T-helper 2 cell treated with Interferon-gamma antibody and Interleukin-4, amounts not matched to agents 100 ng/mL and 5 ng/mL, for 36 hours (primary cell): ENCODE data around the gene KCTD5. TPM values are rescaled to one million over a fixed set of nuclear protein-coding genes. Genes with fewer than 3 reads are reported as not detected.

Experiments used
- intact Hi-C: fragments of 100-400 bp; cut with micrococcal nuclease; formaldehyde crosslinking; loops from one replicate; pipeline ENCODE4 v1.15.1; 2023
- total RNA-seq: library from RNA; stranded (reverse); gene quantifications from 2 replicates; pipeline ENCODE4 v1.2.3, GENCODE V29; 2022

KCTD5 gene
- total RNA-seq, 1 donor from 2014 or later, result 37.2 TPM

DNA sequence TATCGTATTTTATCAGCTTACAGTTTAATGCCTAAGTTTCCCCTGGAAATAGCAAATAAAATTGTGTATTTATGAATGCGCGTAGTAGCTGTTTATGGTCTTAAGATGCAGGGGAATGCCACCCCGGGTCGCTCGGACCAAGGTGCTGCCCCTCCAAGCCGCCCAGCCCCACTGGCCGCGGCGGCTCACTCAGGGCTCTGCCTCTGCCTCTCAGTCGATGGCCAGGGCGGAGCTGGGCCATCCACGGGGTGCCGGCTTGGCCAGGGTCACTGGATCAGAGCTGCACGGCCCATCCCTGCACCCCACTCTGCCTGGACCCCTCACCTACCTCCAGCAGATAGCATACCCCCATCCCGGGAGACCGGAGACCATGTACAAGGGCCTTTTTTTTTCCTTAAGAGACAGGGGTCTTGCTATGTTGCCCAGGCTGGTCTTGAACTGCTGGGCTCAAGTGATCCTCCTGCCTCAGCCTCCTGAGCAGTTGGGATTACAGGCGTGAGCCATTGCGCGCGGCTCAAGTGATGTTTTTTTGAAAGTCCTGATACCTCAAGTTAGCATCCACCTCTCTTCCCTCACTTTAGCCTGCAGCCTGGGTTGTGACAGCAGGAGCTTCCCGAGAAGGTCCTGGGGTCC is 26.7 kb downstream of the KCTD5 start:
- intact Hi-C loops, result no loop called here

DNA sequence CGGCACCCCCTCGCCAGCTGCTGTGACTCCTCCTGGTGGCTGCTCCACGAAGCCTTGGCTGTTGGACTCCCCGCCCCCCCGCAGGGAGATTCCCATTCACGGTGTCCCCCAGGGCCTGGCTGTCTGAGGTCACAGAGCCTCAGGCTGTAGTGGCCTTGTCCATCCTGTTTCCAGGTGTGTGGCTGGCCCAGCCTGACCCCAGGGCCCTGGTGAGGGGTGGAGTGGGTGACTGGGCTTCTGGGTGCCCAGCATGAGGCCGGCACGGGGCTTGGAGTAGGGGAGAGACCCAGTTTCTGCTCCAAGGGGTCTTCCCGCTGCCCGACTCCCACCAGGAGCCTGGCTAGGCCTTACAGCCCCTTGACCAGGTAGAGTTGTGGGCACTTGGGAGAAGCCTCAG is 27.3 kb downstream of the KCTD5 start:
- intact Hi-C loops, result no loop called here

DNA sequence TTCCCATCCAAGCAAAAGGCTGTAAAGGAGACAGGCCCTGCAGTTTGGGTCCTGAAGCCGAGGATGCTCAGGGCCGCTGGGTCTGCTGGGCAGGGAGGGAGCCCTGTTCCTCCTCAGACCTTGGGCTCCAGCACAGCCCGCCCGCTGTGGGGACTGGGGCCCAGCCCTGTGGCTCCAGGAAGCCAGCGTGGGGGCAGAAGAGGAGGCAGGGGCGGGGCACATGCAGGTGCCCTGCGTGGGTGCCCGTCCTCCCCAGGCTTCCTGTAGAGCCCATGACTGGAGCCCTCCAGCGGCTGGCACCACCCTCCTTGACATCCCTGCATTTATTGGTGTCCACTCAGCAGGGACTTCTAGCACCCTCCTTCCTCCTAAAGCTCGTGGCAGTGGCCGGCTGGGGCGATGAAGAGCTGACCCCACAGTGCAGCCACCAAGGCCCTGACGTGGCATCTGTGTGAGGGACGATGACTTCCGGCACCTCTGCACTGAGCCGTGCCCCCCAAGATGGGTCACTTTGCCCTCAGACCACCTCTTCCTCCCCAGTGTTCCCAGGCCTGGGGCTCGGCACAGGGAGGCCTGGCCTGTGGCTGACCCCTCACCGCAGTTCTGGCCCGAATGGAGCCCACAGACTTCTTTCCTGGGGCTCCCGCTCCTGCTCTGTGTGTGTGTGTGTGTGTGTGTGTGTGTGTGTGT is 27.8 kb downstream of the KCTD5 start:
- intact Hi-C loops, result no loop called here

DNA sequence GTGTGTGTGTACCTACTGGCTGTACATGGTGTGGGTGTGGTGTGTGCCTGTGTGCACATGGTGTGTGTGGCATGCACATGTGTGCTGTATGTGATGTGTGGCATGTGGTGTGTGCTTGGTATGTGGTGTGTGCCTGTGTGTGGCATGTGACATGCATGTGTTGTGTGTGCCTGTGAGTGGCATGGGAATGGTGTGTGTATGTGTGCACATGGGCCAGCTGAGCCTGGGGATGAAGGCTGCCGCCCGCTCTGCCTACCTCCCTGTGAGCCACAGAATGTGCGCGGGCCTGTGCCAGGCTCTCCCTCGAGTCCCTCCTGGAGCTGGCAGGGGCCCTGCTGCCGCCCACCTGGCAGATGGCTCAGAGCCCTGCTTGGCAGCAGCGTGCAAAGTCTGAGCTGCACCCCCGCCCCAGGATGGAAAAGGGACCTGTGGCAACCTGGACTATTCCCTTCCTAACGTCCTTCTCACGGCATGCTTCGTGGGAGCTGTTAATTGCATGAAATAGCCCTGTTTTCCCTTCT is 28.4 kb downstream of the KCTD5 start:
- intact Hi-C loops, result no loop called here

DNA sequence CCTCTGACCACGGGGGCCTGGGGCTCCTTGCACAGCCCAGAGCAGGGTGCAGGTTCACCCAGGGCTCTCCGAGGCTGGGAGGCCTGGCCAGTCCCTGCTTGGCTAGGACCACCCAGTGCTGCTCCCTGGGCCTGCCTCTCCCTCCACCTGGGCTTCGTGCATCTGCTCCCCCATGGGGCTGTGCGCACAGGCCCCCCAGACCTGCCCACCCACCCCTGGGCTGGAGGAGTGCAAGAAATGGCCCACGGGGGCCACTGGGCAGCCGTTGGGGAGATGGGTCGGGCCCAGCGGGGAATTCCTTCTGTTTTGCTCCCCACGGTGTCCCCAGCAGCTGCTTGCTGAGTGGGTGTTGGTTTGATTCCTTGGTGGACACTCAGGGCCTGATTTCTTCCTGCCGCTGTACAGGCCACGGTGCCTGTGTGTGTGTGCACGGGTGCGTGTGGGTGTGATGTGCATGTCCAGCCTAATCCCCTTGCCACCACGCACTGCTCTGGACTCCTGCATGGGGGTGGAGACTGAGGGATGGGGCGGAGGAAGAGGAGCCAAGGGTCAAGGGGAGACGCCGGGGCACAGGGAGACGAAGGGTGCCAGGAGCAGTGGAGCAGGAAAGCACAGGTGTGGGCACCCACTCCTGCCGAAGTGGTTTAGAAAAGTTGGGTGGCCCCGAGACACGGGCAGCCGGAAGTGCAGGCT is 29.2 kb downstream of the KCTD5 start:
- intact Hi-C loops, result no loop called here

DNA sequence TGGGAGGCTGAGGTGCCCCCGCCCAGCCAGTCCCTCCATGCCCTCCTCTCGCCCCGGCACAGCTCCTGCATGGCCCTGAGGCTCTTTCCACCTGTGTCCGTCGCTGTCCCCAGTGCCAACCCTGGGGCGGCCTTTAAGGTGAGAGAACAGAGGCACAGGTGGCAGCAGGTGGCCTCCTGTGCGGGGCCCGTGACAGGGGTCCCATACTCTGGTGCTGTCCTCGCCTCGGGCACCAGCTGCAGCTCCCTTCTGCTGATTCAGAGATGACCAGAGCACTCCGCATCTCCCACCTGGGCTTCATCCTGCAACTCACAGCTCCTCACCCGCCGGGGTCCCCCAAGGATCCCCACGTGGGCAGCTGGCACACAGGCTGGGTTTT is 29.7 kb downstream of the KCTD5 start:
- intact Hi-C loops, result no loop called here

DNA sequence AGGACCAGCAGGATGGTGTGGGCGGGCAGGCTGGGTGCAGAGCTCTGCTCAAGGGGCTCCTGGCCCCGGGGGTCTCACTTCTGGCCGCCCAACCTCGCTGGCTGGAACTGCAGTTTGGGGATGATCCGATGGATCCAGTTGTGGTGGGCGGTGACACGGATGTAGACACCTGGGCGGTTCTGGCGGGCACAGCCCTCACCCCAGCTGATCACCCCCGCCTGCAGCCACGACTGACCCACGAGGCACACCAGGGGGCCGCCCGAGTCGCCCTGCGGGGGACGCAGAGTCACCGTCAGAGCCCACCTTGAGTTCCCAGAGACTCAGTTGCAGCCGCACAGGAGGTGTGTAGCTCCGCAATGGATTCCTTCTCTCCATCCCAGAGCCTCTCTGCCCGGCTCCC is 30.2 kb downstream of the KCTD5 start:
- intact Hi-C loops, result no loop called here

DNA sequence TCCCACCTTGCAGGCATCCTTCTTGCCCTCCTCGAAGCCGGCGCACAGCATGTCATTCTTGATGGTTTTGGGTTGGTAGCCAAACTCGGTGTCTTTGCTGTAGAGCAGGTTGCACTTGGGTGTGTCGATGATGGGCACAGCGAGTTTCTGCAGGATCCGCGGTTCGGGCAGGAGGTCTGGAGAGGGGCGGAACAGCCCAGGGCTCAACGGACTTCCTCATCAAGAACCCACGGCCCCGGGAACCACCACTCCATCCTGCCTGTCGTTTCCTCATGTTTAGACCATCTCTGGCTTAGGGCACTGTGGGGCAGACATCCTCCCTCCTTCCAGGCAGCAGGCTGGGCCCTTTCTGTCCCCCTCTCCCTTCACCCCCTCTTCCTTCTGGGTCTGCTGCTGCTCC is 31.2 kb downstream of the KCTD5 start:
- intact Hi-C loops, result no loop called here

DNA sequence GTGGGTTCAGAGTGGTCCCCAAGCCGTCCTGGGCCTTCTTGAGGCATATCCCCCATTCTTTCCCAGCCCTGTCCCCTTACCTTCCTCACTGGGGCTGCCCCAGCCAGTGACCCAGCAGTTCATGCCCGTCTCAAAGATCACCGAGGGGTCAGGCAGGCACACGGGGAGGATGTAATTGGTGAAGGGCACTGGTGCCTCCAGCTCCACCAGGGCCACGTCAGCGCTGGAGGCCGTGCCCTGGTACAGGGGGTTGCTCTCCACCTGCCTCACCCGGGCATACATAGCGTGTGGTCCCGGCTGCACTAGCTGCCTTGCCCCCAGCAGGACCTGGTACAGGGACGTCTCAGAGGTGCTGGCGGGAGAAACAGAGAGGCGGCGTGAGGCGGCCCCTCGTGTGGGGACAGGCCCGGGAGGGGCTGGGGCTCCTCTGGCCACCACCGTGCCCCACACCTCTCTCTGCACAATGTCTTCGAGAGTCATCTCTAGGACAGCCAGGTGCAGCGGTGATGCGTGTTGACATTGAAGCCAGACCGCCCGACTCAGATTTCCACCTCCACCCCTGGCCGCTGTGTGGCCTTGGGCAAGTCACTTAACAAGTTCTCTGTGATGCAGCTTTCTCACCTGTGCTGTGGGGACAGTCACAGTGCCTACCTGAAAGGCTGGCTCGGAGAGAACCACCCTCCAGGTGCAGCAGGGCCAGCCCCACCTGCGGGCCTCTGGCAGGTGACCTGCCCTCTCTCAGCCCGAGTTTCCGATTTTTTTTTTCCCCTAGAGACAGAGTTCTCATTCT is 31.9 kb downstream of the KCTD5 start:
- intact Hi-C loops, result no loop called here

DNA sequence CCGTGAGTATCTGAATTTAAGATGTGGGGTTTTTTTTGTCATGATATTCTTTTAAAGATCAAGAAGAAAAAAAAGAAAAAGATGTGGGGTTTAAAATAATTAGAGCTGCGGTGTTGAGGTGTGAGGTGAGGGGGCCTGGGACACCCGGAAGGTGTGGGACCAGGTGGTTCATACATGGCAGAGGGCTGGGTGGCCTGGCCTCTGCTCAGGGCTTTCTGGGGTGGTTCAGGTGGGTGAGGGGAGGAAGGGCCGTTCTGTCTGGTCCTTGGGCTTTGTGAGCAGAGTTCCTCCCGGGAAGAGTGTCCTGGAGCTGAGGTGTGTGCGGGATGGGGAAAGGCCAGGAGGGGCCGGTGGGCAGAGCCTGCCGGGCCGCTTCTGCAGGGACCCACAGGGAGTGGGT is 32.7 kb downstream of the KCTD5 start:
- intact Hi-C loops, result loop anchor here (1.0 kb wide), 2 partner anchors 33 to 38 kb away; partner anchors contain the start of gene KCTD5

DNA sequence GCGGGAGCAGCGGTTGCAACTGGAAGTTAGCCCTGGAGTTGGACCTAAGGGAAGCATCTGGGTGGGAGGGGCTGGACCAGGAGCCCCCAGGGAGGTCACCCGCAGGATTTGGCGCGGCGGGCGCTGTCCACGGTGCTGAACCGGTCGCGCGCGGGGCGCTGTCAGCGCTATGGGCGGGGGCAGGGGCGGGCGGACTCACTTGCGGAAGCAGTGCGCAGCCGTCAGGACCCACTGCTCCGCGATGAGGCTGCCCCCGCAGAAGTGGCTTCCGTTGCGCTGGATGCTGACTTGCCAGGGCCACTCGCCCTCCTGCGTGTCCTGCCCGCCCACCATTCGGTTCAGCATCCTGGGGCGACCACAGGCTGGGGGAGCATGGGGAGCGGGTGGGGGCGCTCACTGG is 33.2 kb downstream of the KCTD5 start:
- intact Hi-C loops, result loop anchor here (1.0 kb wide), 2 partner anchors 33 to 38 kb away; partner anchors contain the start of gene KCTD5

DNA sequence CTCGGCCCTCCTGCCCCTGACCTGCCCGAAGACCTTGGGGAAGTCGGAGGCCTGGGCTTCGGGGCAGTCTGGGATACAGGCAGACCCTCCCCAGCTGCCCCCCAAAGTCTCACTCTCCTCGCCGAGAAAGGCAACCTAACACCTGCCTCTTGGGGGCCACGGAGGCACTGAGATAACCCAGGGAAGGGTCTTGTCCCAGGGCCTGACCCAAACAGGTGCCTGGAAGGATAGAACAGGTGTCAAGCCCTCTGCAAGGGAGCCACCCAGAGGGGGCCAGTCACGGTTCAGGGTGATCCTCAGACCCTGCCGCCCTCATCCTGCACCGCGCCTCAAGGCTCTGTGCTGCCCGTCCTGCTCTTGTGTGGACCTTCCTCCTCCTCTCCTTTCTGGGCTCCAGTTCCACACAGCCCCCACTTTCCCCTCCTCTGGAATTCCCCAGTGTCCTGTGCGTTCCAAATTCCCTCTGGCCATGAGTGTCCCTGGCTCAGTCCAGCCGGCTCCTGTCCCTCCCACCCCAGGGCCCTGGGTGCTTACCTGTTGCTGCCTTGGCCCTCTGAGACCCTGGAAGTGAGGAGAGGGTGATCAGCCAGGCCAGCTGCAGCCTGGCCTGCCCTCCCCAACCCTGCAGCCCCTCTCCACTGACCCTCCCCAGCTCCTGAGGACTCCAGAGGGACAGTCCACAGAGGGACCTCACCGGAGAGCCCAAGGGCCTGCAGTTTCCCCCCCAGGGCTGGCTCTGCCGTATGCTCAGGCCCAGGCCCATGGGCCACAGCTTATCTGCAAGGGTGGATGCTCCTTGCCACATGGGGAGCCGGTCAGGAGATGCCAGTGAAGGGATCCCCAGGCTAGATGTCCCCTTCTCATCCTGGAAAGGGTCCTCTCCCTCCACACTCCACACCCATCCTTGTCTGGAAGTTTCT is 33.9 kb downstream of the KCTD5 start:
- intact Hi-C loops, result loop anchor here (1.0 kb wide), 2 partner anchors 34 to 37 kb away; partner anchors contain the start of gene KCTD5

DNA sequence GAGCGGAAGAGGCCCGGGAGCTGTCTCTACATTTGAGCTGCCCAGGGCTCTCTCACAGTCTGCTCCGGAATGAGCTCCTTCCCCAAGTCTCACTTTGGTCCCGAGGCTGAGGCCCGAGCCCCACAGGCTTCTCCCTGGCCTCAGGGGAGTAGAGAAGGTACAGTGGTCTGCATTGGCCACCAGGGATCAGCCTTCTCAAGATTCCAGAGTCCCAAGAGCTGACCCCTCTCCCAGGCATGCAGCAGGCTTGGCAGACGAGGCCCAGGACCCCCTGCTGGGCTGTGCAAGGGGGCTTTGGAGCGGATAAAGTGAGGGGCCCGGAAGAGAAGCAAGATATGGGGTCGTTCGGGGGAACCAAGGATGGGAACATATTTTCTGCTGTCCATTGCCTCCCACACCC is 34.6 kb downstream of the KCTD5 start:
- intact Hi-C loops, result no loop called here

DNA sequence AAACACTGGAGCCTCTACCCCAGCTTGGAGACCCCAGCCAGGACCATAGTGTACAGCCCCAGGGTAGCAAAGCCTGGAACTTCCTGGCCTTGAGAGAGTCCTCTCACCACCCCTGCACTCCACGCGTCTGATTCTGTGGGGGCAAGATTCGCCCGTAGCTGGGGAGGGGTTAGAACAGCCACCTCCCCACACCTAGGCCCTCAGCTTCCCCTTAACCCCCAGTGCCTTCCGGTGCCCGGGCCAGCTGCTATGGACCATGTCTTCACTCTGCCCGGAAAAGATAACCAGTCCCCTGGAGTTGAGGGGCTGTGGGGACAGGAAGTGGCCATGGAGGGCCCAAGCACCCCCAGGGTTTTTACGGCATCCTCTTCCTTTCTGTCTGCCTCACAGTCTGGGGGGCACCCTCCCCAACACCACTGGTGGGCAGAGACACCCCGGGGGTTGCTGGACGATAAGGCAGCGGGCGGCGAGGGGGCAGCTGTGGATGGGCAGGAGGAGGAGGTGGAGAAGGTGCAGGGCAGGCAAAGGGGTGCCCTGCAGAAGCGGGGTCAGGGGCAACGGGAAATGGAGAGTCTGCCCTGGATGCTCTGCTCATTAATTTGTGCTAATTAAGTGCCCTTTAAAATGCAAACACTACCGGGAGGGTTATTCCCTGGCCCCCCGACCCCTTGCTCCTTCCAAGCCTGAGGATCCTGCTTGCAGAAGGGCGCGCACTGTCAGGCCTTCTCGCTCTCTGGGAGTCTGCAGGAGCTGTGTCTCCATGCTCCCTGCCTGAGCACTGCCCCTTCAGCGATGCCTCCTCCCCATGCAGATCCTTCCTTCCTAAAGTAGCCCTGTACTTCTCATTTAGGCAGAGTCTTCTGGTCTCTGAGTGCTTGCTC is 35.3 kb downstream of the KCTD5 start:
- intact Hi-C loops, result no loop called here

DNA sequence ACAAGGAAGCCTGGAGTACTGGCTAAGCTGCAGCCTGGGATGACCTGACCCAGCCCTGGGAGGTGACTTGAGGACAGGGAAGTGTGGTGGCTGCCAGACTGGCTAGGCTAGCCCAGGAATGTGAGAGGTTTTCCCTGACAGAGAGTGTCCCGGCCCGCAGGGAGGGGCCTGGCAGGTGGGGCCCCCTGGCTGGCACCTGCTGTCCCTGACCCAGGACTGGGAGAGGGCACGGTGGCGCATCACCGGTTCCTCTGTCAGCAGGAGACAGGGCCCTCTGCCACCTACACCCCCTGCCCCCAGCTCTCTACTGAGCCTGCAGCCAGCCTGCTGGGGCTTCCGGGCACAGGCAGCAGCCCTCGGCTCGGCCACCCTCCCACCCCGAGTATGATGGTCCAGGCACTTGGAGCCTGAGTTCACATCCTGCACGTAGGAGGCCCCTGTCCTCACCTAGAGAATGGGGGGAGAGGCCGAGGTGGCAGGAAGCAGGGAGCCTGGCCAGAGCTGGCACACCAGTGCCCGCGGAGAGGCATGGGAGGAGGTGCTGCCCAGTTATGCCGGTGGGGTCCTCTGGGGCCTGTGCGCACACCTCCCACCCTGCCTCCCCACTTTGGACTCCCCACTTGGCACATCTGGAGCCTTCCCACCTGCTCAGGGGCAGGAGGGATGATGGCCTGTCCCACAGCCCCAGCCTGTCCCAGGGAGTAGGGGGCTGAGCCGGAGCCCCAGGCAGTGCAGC is 37.2 kb downstream of the KCTD5 start:
- intact Hi-C loops, result loop anchor here (2.0 kb wide), 2 partner anchors 33 to 249 kb away; partner anchors contain the start of genes PAQR4 and SRRM2

DNA sequence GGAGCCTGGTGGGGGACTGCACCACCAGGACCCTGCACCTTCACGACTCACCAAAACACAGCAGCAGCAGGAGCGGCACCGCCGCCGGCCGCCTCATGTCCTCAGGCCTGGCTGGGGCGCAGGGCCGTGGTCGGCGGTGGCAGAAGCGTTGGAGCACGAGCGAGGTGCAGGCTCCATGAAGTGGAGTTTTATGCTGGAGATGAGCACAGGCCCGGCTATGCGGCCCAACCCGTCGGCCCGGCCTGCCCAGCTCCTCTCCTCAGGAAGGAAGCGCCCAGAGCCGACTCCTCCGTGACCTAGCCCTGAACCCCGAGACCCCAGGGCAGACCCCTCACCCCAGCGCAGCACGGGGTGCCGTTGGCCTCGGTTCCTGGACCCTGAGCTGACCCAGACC is 37.7 kb downstream of the KCTD5 start, which contains the start of gene PRSS27:
Gene PRSS27, minus strand, starts transcription at position 161 of the 394 bp plus-strand sequence. Its CDS starts 64 bp downstream, at position 97.
- intact Hi-C loops, result loop anchor here (2.0 kb wide), 2 partner anchors 33 to 249 kb away; partner anchors contain the start of genes PAQR4 and SRRM2

DNA sequence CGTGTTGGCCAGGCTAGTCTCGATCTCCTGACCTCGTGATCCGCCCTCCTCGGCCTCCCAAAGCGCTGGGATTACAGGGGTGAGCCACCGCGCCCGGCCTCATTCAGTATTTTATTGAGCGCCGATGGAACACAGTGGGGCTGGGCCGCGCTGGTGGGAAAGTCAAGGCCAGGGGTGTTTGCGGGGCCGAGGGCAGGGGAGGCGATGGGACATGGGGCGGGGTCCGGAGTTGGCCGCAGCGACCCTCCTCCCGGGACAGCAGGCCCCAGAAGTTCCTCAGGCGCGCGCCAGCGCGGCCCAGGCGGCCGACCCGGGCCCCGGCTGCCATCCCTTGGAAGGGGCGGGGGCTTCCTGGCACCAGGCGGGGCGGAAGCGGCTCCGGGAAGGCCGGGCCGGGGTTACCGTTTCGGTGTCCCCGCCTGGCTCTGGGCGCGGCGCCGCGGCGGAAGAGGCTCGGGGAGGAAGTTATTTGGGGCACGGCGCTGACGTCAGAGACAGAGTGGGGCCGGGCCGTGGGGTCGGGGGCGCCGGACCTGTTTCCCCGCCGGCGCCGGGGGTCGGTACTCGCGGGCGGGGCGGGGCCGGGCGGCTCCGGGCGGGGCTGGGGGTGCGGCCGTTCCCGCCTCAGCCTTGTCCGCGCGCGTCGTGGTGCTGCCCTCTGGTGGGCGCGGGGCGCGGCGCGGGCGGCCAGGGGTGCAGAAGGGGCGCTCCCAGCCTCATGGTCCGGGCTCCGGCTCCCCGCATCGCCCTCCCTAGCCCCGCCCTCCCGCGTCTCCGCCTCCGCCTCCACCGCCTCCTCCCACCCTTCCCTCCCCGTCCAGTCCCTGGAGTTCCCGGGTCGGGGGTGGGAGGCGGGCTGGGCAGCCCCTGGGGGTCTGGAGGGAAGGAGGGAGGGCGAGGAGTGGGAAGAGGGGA is 38.7 kb downstream of the KCTD5 start:
- intact Hi-C loops, result loop anchor here (1.0 to 2.0 kb wide), 3 partner anchors 32 to 248 kb away; partner anchors contain the start of genes KCTD5, PAQR4 and SRRM2
